GM12878 (cell line): Measurements from ENCODE around the gene C1QTNF9. TPM values are rescaled to one million over a fixed set of nuclear protein-coding genes. Genes with fewer than 3 reads are reported as not detected.
A peak's percentile ranks its signal among the peaks of the same experiment; 100 is the strongest.

ENCODE experiments used
- BCL11A ChIP-seq: IDR thresholded peaks from 2 replicates; pipeline ENCODE4 v1.6.1; 2011; ENCODE audit warnings: low read depth, low read length
- BMI1 ChIP-seq: fragments of 450-650 bp; IDR thresholded peaks from 2 replicates; pipeline ENCODE4 v1.6.1; 2016; ENCODE audit warnings: mild to moderate bottlenecking, moderate library complexity, borderline replicate concordance
- CBFB ChIP-seq: IDR thresholded peaks from 2 replicates; pipeline ENCODE4 v1.6.1; 2016; ENCODE audit warnings: antibody characterized with exemption, low read depth
- CBX3 ChIP-seq: fragments of 200-600 bp; sonication (generic); IDR thresholded peaks from 2 replicates; pipeline ENCODE4 v1.6.1; 2016; ENCODE audit warnings: low read depth, borderline replicate concordance
- CEBPB ChIP-seq, 2 experiments: fragments of 150-350 bp in 1 of 2; IDR thresholded peaks; 2 replicates each; pipeline ENCODE4 v1.6.1; 2012 to 2014; ENCODE audit warnings: low read depth in 2 of 2, low read length in 2 of 2, borderline replicate concordance in 1 of 2, inconsistent platforms in 1 of 2
- CTCF ChIP-seq, 3 experiments: IDR thresholded peaks in 2 of 3; conservative IDR thresholded peaks in 1 of 3; 2 replicates each; pipeline ENCODE4 v1.5.1; 2011; ENCODE audit warnings: low read depth in 3 of 3, low read length in 3 of 3, mild to moderate bottlenecking in 3 of 3, control low read depth in 2 of 3, moderate library complexity in 2 of 3, inconsistent platforms in 1 of 3, mixed read lengths in 1 of 3; ENCODE audit not compliant: control insufficient read depth in 2 of 3, insufficient read depth in 1 of 3; ENCODE audit errors: extremely low read depth in 1 of 3
- CUX1 ChIP-seq: IDR thresholded peaks from 2 replicates; pipeline ENCODE4 v1.6.1; 2012; ENCODE audit warnings: improper control_type of control experiment, low read depth, low read length; ENCODE audit not compliant: insufficient replicate concordance
- DPF2 ChIP-seq: fragments of 450-650 bp; IDR thresholded peaks from 2 replicates; pipeline ENCODE4 v1.6.1; 2017; ENCODE audit warnings: mild to moderate bottlenecking
- HDAC2 ChIP-seq: fragments of 200-600 bp; sonication (generic); IDR thresholded peaks from 2 replicates; pipeline ENCODE4 v1.6.1; 2017
- MAX ChIP-seq: IDR thresholded peaks from 2 replicates; pipeline ENCODE4 v1.6.1; 2012; ENCODE audit warnings: low read depth, low read length, improper control_type of control experiment
- MEF2B ChIP-seq: fragments of 450-650 bp; IDR thresholded peaks from 2 replicates; pipeline ENCODE4 v1.6.1; 2018; ENCODE audit warnings: mild to moderate bottlenecking, moderate library complexity; ENCODE audit not compliant: partially characterized antibody, poor library complexity, severe bottlenecking
- PBX3 ChIP-seq: IDR thresholded peaks from 2 replicates; pipeline ENCODE4 v1.6.1; 2011; ENCODE audit warnings: mild to moderate bottlenecking, low read depth, low read length, moderate library complexity; ENCODE audit not compliant: insufficient replicate concordance
- POLR2AphosphoS2 ChIP-seq: IDR thresholded peaks from 2 replicates; pipeline ENCODE4 v1.6.1; 2011; ENCODE audit warnings: low read depth, mild to moderate bottlenecking, low read length, improper control_type of control experiment, moderate library complexity
- RFX5 ChIP-seq: IDR thresholded peaks from 2 replicates; pipeline ENCODE4 v1.6.1; 2011; ENCODE audit warnings: low read depth, low read length, improper control_type of control experiment
- SKIL ChIP-seq: fragments of 450-650 bp; IDR thresholded peaks from 2 replicates; pipeline ENCODE4 v1.6.1; 2017; ENCODE audit warnings: mild to moderate bottlenecking, low read depth, inconsistent platforms; ENCODE audit not compliant: poor library complexity, severe bottlenecking
- SP1 ChIP-seq: IDR thresholded peaks from one replicate; pipeline ENCODE4 v1.6.1; 2011; ENCODE audit warnings: low read depth, low read length
- TCF3 ChIP-seq: IDR thresholded peaks from 2 replicates; pipeline ENCODE4 v1.6.1; 2012; ENCODE audit warnings: low read depth, mild to moderate bottlenecking, low read length, borderline replicate concordance; ENCODE audit not compliant: insufficient read depth
- ZNF274 ChIP-seq: IDR thresholded peaks from one replicate; pipeline ENCODE4 v1.8.0; 2011; ENCODE audit not compliant: insufficient read length, insufficient read depth
- ZNF384 ChIP-seq: IDR thresholded peaks from 2 replicates; pipeline ENCODE4 v1.6.1; 2012; ENCODE audit warnings: low read depth, mild to moderate bottlenecking, low read length, improper control_type of control experiment, borderline replicate concordance
- ZSCAN29 ChIP-seq: fragments of 450-650 bp; IDR thresholded peaks from 2 replicates; pipeline ENCODE4 v1.6.1; 2017; ENCODE audit warnings: mild to moderate bottlenecking, moderate library complexity
- polyA plus RNA-seq, 11 experiments: library from polyadenylated mRNA; depleted of rRNA in 4 of 11; unstranded in 6 of 11; stranded (reverse) in 5 of 11; fragments of >200 nt; fragmentation: Nextera tagmentation in 4 of 11; fragmentation: Illumina TruSeq in 1 of 11; extraction: Ambion mirVana in 4 of 11; extraction: Trizol in 1 of 11; gene quantifications; 1 replicate in 1 of 11; 2 replicates in 10 of 11; pipeline versions ENCODE4 v1.2.1 to v1.2.3, GENCODE V29; 2011 to 2016; ENCODE audit warnings: inconsistent platforms in 2 of 11, missing spikeins in 2 of 11, low read depth in 1 of 11
- total RNA-seq, 4 experiments: library from RNA; depleted of rRNA in 3 of 4; stranded (reverse); fragments of >200 nt in 3 of 4; fragmentation: Illumina TruSeq in 1 of 4; extraction: Trizol in 1 of 4; gene quantifications; 2 replicates each; pipeline versions ENCODE4 v1.2.1 to v1.2.3, GENCODE V29; 2013 to 2021

The C1QTNF9 gene
- total and polyA plus RNA-seq, 10 of the 15 experiments (the other 5 are each of a cell fraction or from before 2014, with no cell fraction given), result not detected

- TF ChIP-seq CUX1 (no peak), CBX3 (no peak), TCF3 (peak; percentile 97; the same call in 1 of the 2 replicates), SP1 (no peak), CTCF (IDR thresholded peaks at IDR 0.05 in 2 of 3, conservative IDR thresholded peaks at IDR 0.05 in 1 of 3; ENCODE audit: control insufficient read depth in 2 of 3, extremely low read depth in 1 of 3, insufficient read depth in 1 of 3, low read depth in 3 of 3, low read length in 3 of 3) (no peak), RFX5 (no peak), HDAC2 (no peak), SKIL (peak; percentile 87), PBX3 (no peak), CBFB (peak; percentile 62; the same call in 1 of the 2 replicates), DPF2 (peak; percentile 74), BCL11A (peak; percentile 54; the same call in 1 of the 2 replicates), ZNF274 (no peak), ZNF384 (no peak), CEBPB (IDR thresholded peaks at IDR 0.05; ENCODE audit: borderline replicate concordance in 1 of 2, low read depth in 2 of 2, low read length in 2 of 2) (peak in 1 of 2 experiments; percentile 70; a peak in 1 of 4 replicates), MAX (no peak), BMI1 (no peak), POLR2AphosphoS2 (no peak), ZSCAN29 (no peak), MEF2B (peak; percentile 67)
Measured at GRCh38 chr13:24274452-24275021, 34.8 kb upstream of the C1QTNF9 start (continued).
